GM12875 (cell line): Measurements from ENCODE around the gene DMRT2.

Source experiments
- H3K4me3 ChIP-seq: one replicate; pipeline ENCODE4 v1.5.1; 2011; ENCODE audit warnings: low read depth, low read length, control low read depth
- TF ChIP-seq, protein P1 (sequence below): IDR thresholded peaks from 2 replicates; pipeline ENCODE4 v1.5.1; 2011; ENCODE audit warnings: low read depth, mild to moderate bottlenecking, control low read depth, inconsistent platforms, low read length, moderate library complexity, borderline replicate concordance; ENCODE audit not compliant: insufficient read depth

Gene DMRT2

DNA sequence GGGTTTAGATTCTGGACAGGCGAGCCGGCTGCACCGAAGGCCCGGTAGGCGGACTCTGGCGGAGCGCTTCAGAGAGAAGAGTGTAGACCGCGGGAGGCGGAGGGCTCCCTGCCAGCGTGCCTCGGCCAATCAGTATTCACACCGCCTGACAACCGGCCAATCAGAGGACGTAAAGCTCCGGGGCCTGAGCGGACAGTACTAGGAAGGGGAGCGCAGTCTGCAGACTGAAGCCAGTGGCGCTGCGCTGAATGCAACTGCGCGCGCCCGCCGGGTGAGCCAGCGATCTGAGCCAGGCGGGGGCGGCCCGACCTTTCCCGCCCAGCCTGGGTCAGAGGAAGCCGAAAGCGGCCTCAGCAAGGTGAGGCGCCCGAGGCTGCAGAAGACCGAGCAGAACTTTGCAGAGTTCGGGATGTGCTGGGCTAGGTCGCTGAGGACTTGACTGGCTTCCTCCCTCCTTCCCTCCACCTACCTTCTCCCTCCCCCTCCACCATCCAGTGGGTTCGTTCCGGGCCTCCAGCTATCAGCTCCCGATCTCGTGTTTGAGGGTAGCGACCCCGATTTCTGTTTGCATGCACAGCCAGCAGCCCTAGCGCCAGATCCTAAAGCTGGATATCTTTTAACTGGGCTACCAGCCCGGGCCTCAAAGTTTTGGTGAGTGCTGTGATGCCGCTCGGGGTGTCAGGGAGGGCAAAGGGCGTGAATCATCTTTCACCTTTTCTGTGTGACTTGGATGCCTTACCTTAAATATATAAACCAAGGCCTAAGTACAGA is at the start of gene DMRT2:
Gene DMRT2 (plus strand): TSS at position 233 of the 771 bp plus-strand sequence. CDS start 1,257 bp downstream, outside the sequence.
- no peak within 1 kb of the TSS for H3K4me3 ChIP-seq

GRCh38 chr9:1001838-1002237 is 48.3 kb upstream of the DMRT2 start:
- TF ChIP-seq, protein P1, sequence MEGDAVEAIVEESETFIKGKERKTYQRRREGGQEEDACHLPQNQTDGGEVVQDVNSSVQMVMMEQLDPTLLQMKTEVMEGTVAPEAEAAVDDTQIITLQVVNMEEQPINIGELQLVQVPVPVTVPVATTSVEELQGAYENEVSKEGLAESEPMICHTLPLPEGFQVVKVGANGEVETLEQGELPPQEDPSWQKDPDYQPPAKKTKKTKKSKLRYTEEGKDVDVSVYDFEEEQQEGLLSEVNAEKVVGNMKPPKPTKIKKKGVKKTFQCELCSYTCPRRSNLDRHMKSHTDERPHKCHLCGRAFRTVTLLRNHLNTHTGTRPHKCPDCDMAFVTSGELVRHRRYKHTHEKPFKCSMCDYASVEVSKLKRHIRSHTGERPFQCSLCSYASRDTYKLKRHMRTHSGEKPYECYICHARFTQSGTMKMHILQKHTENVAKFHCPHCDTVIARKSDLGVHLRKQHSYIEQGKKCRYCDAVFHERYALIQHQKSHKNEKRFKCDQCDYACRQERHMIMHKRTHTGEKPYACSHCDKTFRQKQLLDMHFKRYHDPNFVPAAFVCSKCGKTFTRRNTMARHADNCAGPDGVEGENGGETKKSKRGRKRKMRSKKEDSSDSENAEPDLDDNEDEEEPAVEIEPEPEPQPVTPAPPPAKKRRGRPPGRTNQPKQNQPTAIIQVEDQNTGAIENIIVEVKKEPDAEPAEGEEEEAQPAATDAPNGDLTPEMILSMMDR, result no peak
- no peak overlapping the region for H3K4me3 ChIP-seq

More for the DNA sequence above, at the start of gene DMRT2:
- TF ChIP-seq, protein P1, result no peak

DNA sequence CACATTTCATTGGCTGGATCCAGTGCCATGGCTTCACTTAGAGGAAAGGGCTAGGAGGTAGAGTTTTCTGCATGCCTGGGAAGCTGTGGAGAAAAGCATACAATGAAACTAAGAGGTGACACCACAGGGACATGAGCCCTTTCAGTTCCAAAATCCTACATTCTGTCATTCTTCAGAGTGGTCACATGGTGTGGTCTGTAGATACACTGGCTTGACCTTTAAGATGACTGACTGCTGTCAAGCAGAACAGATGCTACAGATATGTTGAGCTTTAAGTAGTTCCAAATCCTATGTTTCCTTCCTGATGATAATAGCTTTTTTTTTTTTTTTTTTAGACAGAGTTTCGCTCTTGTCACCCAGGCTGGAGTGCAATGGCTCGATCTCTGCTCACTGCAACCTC is 47.5 kb upstream of the DMRT2 start:
- TF ChIP-seq, protein P1, result no peak
- H3K4me3 ChIP-seq, result no peak overlapping the region

DNA sequence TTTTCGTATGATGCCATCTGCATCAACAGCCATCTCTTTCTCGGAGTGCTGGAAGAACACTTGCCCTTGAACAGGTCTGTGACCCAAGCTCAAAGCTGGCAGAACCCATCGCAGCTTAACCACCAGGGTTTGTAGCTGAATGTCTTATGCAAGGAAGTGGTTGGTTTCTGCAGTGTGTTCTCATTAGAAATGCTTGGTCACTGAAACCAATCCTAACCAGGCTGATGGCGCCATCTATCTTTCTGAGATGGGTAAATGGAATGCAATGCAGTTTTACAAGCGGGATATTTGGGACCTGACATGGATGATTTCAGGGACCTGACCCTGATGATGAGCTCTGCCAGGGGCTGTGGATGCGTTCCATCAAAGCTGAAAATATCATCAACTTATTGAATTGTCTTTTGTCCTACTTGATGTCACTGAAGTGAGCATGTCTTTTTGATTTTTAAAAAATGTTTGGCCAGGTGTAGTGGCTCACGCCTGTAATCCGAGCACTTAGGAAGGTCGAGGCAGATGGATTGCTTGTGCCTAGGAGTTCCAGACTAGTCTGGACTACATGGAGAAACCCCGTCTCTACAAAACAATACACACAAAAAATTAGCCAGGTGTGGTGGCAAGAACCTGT is 45.0 kb upstream of the DMRT2 start:
- TF ChIP-seq, protein P1, result peak; percentile 65; the same call in 1 of the 2 replicates
- H3K4me3 ChIP-seq, result no peak overlapping the region

GRCh38 chr9:1007312-1007711 is 42.8 kb upstream of the DMRT2 start:
- TF ChIP-seq, protein P1, result no peak

DNA sequence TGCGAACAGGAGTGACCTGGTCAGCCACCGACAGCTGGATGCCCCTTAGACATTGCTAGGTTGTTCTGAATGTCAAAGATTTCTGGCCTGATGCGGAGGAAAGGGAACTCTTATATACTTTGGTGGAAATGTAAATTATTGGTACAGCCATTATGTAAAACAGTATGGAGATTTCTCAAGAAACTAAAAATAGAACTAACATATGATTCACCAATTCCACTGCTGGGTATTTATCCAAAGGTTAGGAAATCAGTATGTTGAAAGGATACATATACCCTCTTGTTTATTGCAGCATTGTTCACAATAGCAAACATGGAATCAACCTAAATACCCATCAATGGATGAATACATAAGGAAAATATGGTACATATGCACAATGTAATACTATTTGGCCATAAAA is 41.9 kb upstream of the DMRT2 start:
- TF ChIP-seq, protein P1, result no peak

More at GRCh38 chr9:1007312-1007711, 42.8 kb upstream of the DMRT2 start:
- no peak overlapping the region for H3K4me3 ChIP-seq

More for the DNA sequence above, 41.9 kb upstream of the DMRT2 start:
- H3K4me3 ChIP-seq, result no peak overlapping the region
